ENCODE results near the gene HCK.

Gene HCK

GRCh38 chr20:32128167-32128566 lies 76.1 kb downstream of the HCK start:
- H3K36me3 ChIP-seq (ENCODE audit: low read length) = 0 out of 2 replicates have a peak, but pooled peaks cover 2% of the 10 kb centered on the region
- no peak overlapping the region for H3K4me2 ChIP-seq (ENCODE audit: low read depth, low read length, poor library complexity, severe bottlenecking)
- no peak overlapping the region for H3K4me3 ChIP-seq (ENCODE audit: insufficient read depth, low read length, poor library complexity, severe bottlenecking)
- peaks cover 83% of the 10 kb centered on the region for H3K79me2 ChIP-seq (ENCODE audit: insufficient read depth, low read length)
- H2AFZ ChIP-seq (ENCODE audit: low read depth, low read length, severe bottlenecking) = no peak overlapping the region
- no peak for TF ChIP-seq CTCF (IDR thresholded peaks at IDR 0.05; ENCODE audit: insufficient read depth, low read length, poor library complexity, severe bottlenecking)
- TF ChIP-seq EZH2phosphoT487 (conservative IDR thresholded peaks at IDR 0.05; ENCODE audit: low read length) = no peak
- peaks cover 4% of the 10 kb centered on the region; the same call in 1 of the 2 replicates for H4K20me1 ChIP-seq (ENCODE audit: low read depth, low read length)
- H3K9me2 ChIP-seq (replicated peaks; ENCODE audit: insufficient read depth, low read length) = no peaks in the 10 kb centered on the region
- no peaks in the 10 kb centered on the region for H3K27me3 ChIP-seq (ENCODE audit: low read length)
- no peaks in the 10 kb centered on the region for H3F3A ChIP-seq (ENCODE audit: insufficient read depth)
- H3K9me3 ChIP-seq (ENCODE audit: insufficient read depth, low read length) = no peaks in the 10 kb centered on the region
- no peak overlapping the region for H3K27ac ChIP-seq (ENCODE audit: low read depth, low read length)
- H3K9ac ChIP-seq (ENCODE audit: low read length) = no peak overlapping the region

GRCh38 chr20:32129863-32130262 lies 77.8 kb downstream of the HCK start:
- Histone ChIP-seq H3K4me3 (ENCODE audit: insufficient read depth, low read length, poor library complexity, severe bottlenecking) (no peak overlapping the region), H3K4me2 (ENCODE audit: low read depth, low read length, poor library complexity, severe bottlenecking) (no peak overlapping the region), H2AFZ (ENCODE audit: low read depth, low read length, severe bottlenecking) (no peak overlapping the region), H3F3A (ENCODE audit: insufficient read depth) (no peaks in the 10 kb centered on the region), H3K27ac (ENCODE audit: low read depth, low read length) (no peak overlapping the region), H3K9ac (ENCODE audit: low read length) (no peak overlapping the region), H3K27me3 (ENCODE audit: low read length) (no peaks in the 10 kb centered on the region), H3K9me2 (replicated peaks; ENCODE audit: insufficient read depth, low read length) (no peaks in the 10 kb centered on the region), H3K79me2 (ENCODE audit: insufficient read depth, low read length) (peaks cover 83% of the 10 kb centered on the region), H4K20me1 (ENCODE audit: low read depth, low read length) (no peaks in the 10 kb centered on the region; the same call in 1 of the 2 replicates), H3K36me3 (ENCODE audit: low read length) (peaks cover 3% of the 10 kb centered on the region; the same call in 1 of the 2 replicates), H3K9me3 (ENCODE audit: insufficient read depth, low read length) (no peaks in the 10 kb centered on the region)
- no peak for TF ChIP-seq EZH2phosphoT487 (conservative IDR thresholded peaks at IDR 0.05; ENCODE audit: low read length)
- no peak for TF ChIP-seq CTCF (IDR thresholded peaks at IDR 0.05; ENCODE audit: insufficient read depth, low read length, poor library complexity, severe bottlenecking)

GRCh38 chr20:32130352-32130751 lies 78.3 kb downstream of the HCK start:
- no peak overlapping the region for H2AFZ ChIP-seq (ENCODE audit: low read depth, low read length, severe bottlenecking)
- TF ChIP-seq EZH2phosphoT487 (conservative IDR thresholded peaks at IDR 0.05; ENCODE audit: low read length) (no peak), CTCF (IDR thresholded peaks at IDR 0.05; ENCODE audit: insufficient read depth, low read length, poor library complexity, severe bottlenecking) (no peak)
- H3F3A ChIP-seq (ENCODE audit: insufficient read depth) = no peaks in the 10 kb centered on the region
- no peak overlapping the region for H3K4me3 ChIP-seq (ENCODE audit: insufficient read depth, low read length, poor library complexity, severe bottlenecking)
- no peaks in the 10 kb centered on the region; the same call in 1 of the 2 replicates for H4K20me1 ChIP-seq (ENCODE audit: low read depth, low read length)
- peaks cover 86% of the 10 kb centered on the region for H3K79me2 ChIP-seq (ENCODE audit: insufficient read depth, low read length)
- H3K27me3 ChIP-seq (ENCODE audit: low read length) = no peaks in the 10 kb centered on the region
- no peaks in the 10 kb centered on the region for H3K9me3 ChIP-seq (ENCODE audit: insufficient read depth, low read length)
- no peak overlapping the region for H3K4me2 ChIP-seq (ENCODE audit: low read depth, low read length, poor library complexity, severe bottlenecking)
- no peak overlapping the region for H3K27ac ChIP-seq (ENCODE audit: low read depth, low read length)
- H3K9me2 ChIP-seq (replicated peaks; ENCODE audit: insufficient read depth, low read length) = no peaks in the 10 kb centered on the region
- no peak overlapping the region for H3K9ac ChIP-seq (ENCODE audit: low read length)
- peaks cover 3% of the 10 kb centered on the region; the same call in 1 of the 2 replicates for H3K36me3 ChIP-seq (ENCODE audit: low read length)
